GM19239 (cell line): ENCODE measurements around the gene KMT2D.

Source experiments
- DNase-seq: peaks from one replicate; pipeline ENCODE4 v3.0.0; 2011; ENCODE audit warnings: low spot score; ENCODE audit not compliant: insufficient read length
- FAIRE-seq: peaks from 2 replicates; lab custom pipeline; 2011; peaks lifted over from hg19 to GRCh38; lab: Jason Lieb, UNC

Gene KMT2D

GRCh38 chr12:49037111-49037946, 23.3 kb downstream of the KMT2D start:
- no peak for DNase-seq
- FAIRE-seq = no peak

- no peak for FAIRE-seq
- no peak for DNase-seq
Measured at GRCh38 chr12:49036029-49036428, 24.6 kb downstream of the KMT2D start.

GRCh38 chr12:49034286-49034622, 26.3 kb downstream of the KMT2D start:
- FAIRE-seq (no peak), DNase-seq (no peak)

- DNase-seq (no peak), FAIRE-seq (no peak)
Measured at GRCh38 chr12:49033611-49034285, 26.8 kb downstream of the KMT2D start.

- no peak for DNase-seq
- FAIRE-seq = no peak
Measured at GRCh38 chr12:49032679-49033447, 27.7 kb downstream of the KMT2D start.

GRCh38 chr12:49032276-49032675, 28.3 kb downstream of the KMT2D start:
- DNase-seq (no peak), FAIRE-seq (no peak)

GRCh38 chr12:49031573-49032161, 28.9 kb downstream of the KMT2D start:
- FAIRE-seq (no peak), DNase-seq (no peak)

- no peak for DNase-seq
- no peak for FAIRE-seq
Measured at GRCh38 chr12:49030714-49031572, 29.7 kb downstream of the KMT2D start.

GRCh38 chr12:49030119-49030518, 30.5 kb downstream of the KMT2D start:
- FAIRE-seq (no peak), DNase-seq (no peak)

GRCh38 chr12:49028666-49029275, 31.8 kb downstream of the KMT2D start:
- DNase-seq = no peak
- no peak for FAIRE-seq

- FAIRE-seq = no peak
- DNase-seq = no peak
Measured at GRCh38 chr12:49027846-49028555, 32.6 kb downstream of the KMT2D start.

- DNase-seq (no peak), FAIRE-seq (no peak)
Measured at GRCh38 chr12:49026678-49027480, 33.7 kb downstream of the KMT2D start.

GRCh38 chr12:49026101-49026500, 34.5 kb downstream of the KMT2D start:
- DNase-seq (no peak), FAIRE-seq (no peak)

GRCh38 chr12:49025463-49025862, 35.1 kb downstream of the KMT2D start:
- FAIRE-seq (no peak), DNase-seq (no peak)

GRCh38 chr12:49024543-49024942, 36.1 kb downstream of the KMT2D start:
- FAIRE-seq (no peak), DNase-seq (no peak)

GRCh38 chr12:49023812-49024211, 36.8 kb downstream of the KMT2D start:
- FAIRE-seq = no peak

GRCh38 chr12:49022558-49023178, 37.9 kb downstream of the KMT2D start:
- no peak for FAIRE-seq
- DNase-seq = no peak

More at GRCh38 chr12:49023812-49024211, 36.8 kb downstream of the KMT2D start:
- DNase-seq = no peak
